AG09309 (cell line): ENCODE data around the gene GLIS2.

ENCODE experiments used
- DNase-seq: peaks from one replicate; pipeline ENCODE4 v3.0.0-alpha.2; 2010; ENCODE audit warnings: low read depth
- H3K4me3 ChIP-seq: 2 replicates; pipeline ENCODE4 v1.5.1; 2011; ENCODE audit warnings: mild to moderate bottlenecking, low read depth, low read length, moderate library complexity; ENCODE audit not compliant: control insufficient read depth
- CTCF ChIP-seq: IDR thresholded peaks from 2 replicates; pipeline ENCODE4 v1.5.1; 2011; ENCODE audit warnings: mild to moderate bottlenecking, low read depth, low read length, inconsistent platforms; ENCODE audit not compliant: insufficient read depth, control insufficient read depth; ENCODE audit errors: missing control alignments

The GLIS2 gene

GRCh38 chr16:4293822-4294457 lies 21.9 kb upstream of the GLIS2 start:
- no peak overlapping the region; the same call in 1 of the 2 replicates for H3K4me3 ChIP-seq
- TF ChIP-seq CTCF: no peak
- no peak for DNase-seq

GRCh38 chr16:4295581-4295980 lies 20.3 kb upstream of the GLIS2 start:
- TF ChIP-seq CTCF: no peak
- DNase-seq: no peak
- no peak overlapping the region for H3K4me3 ChIP-seq

- no peak for TF ChIP-seq CTCF
- DNase-seq: no peak
- H3K4me3 ChIP-seq: no peak overlapping the region
These were observed 18.4 kb upstream of the GLIS2 start for GRCh38 chr16:4297480-4297879.

- peak; percentile 69 for DNase-seq
- no peak for TF ChIP-seq CTCF
- no peak overlapping the region for H3K4me3 ChIP-seq
These were observed 16.9 kb upstream of the GLIS2 start for GRCh38 chr16:4298761-4299522.

- no peak overlapping the region for H3K4me3 ChIP-seq
- TF ChIP-seq CTCF: no peak
- no peak for DNase-seq
These were observed 14.7 kb upstream of the GLIS2 start for GRCh38 chr16:4301177-4301576.

GRCh38 chr16:4301968-4302367 lies 13.9 kb upstream of the GLIS2 start:
- no peak for DNase-seq
- TF ChIP-seq CTCF: no peak
- no peak overlapping the region for H3K4me3 ChIP-seq
